Smooth muscle cell (in vitro differentiated cells): ENCODE measurements around the gene EEF1AKMT2. TPM values are rescaled to one million over a fixed set of nuclear protein-coding genes. Genes with fewer than 3 reads are reported as not detected.

Experiments
- DNase-seq: peaks from one replicate; lab custom pipeline; 2025; ENCODE audit not compliant: unreplicated experiment; lab: John Stamatoyannopoulos, UW
- H2AFZ ChIP-seq: fragments of 200-600 bp; sonication (generic); 2 replicates; pipeline ENCODE4 v1.6.0; 2016; ENCODE audit warnings: antibody characterized with exemption, low read depth, mild to moderate bottlenecking
- H3F3A ChIP-seq: fragments of 200-600 bp; sonication (generic); 2 replicates; pipeline ENCODE4 v1.6.0; 2017; ENCODE audit warnings: antibody characterized with exemption, low read depth
- H3K27ac ChIP-seq: fragments of 200-600 bp; sonication (generic); 2 replicates; pipeline ENCODE4 v1.5.1; 2016; ENCODE audit warnings: low read depth, mild to moderate bottlenecking
- H3K27me3 ChIP-seq: fragments of 200-600 bp; sonication (generic); 2 replicates; pipeline ENCODE4 v1.6.1; 2016; ENCODE audit warnings: low read depth, mild to moderate bottlenecking
- H3K36me3 ChIP-seq: fragments of 200-600 bp; sonication (generic); 2 replicates; pipeline ENCODE4 v1.5.1; 2016; ENCODE audit warnings: low read depth
- H3K4me1 ChIP-seq: fragments of 200-600 bp; sonication (generic); 2 replicates; pipeline ENCODE4 v1.5.1; 2016; ENCODE audit warnings: low read depth
- H3K4me2 ChIP-seq: fragments of 200-600 bp; sonication (generic); 2 replicates; pipeline ENCODE4 v1.6.0; 2016; ENCODE audit warnings: mild to moderate bottlenecking
- H3K4me3 ChIP-seq: fragments of 200-600 bp; sonication (generic); 2 replicates; pipeline ENCODE4 v1.5.1; 2016; ENCODE audit warnings: mild to moderate bottlenecking
- H3K79me2 ChIP-seq: fragments of 200-600 bp; sonication (generic); 2 replicates; pipeline ENCODE4 v1.6.0; 2016; ENCODE audit warnings: low read depth, mild to moderate bottlenecking
- H3K9ac ChIP-seq: fragments of 200-600 bp; sonication (generic); 2 replicates; pipeline ENCODE4 v1.6.0; 2016; ENCODE audit warnings: low read depth
- H3K9me3 ChIP-seq: fragments of 200-600 bp; sonication (generic); replicated peaks from 2 replicates; pipeline ENCODE4 v1.5.1; 2016; ENCODE audit warnings: low read depth
- H4K20me1 ChIP-seq: fragments of 200-600 bp; sonication (generic); 2 replicates; pipeline ENCODE4 v1.6.0; 2016; ENCODE audit warnings: low read depth
- WGBS: methylation state at CpG from one replicate; pipeline ENCODE4 v1.1.7; 2016; ENCODE audit warnings: low lambda C conversion rate; 5-methylcytosine and 5-hydroxymethylcytosine counted together
- polyA plus RNA-seq: library from polyadenylated mRNA; unstranded; fragments of >200 nt; fragmentation: Nextera tagmentation; extraction: Ambion mirVana; gene quantifications from 2 replicates; pipeline ENCODE4 v1.2.1, GENCODE V29; 2016
- total RNA-seq: library from RNA; depleted of rRNA; stranded (reverse); fragments of >200 nt; gene quantifications from 2 replicates; pipeline ENCODE4 v1.2.3, GENCODE V29; 2014
- TF ChIP-seq, protein P1 (sequence below): fragments of 200-600 bp; sonication (generic); IDR thresholded peaks from 2 replicates; pipeline ENCODE4 v1.5.1; 2017; ENCODE audit warnings: borderline replicate concordance, mild to moderate bottlenecking, antibody characterized with exemption; ENCODE audit not compliant: insufficient read depth, poor library complexity, severe bottlenecking

Gene EEF1AKMT2
- total and polyA plus RNA-seq, 2 experiments from 2014 or later, result 20.1 to 26.4 TPM

DNA sequence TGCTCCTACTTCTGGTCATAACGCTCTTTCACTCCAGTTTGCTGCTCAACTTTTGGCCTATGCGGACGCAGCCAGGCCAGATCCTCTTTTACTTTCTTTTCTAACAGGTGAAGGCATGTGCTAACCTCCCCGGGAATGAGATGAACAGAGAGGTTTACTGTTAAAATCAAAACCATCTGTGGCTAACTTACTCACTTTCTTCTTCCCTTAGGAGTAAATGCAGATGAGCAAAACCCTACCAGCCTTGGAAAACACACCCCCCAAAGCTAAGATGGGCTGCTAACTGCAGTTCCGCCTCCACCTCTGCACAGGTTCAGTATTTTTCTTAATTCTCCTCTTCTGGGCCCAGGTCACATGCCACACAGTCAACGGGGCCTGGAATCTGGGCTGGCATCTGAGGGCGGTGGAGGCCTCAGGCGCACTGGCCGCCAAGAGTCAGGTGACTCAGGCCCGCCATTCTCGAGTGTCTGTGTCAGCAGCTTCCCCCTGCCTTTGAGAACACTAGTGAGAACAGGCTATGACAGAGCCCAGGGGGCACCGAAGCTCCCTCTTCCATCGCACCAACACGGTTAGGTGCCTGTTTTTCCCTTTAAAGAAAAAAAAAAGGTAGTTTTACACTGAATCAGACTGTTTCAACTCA lies 58.6 kb downstream of the EEF1AKMT2 start:
- H3K27ac ChIP-seq, result peak overlapping the region; percentile 62
- peaks cover 5% of the 10 kb centered on the region for H3K79me2 ChIP-seq
- no peak overlapping the region for H3K9ac ChIP-seq

DNA sequence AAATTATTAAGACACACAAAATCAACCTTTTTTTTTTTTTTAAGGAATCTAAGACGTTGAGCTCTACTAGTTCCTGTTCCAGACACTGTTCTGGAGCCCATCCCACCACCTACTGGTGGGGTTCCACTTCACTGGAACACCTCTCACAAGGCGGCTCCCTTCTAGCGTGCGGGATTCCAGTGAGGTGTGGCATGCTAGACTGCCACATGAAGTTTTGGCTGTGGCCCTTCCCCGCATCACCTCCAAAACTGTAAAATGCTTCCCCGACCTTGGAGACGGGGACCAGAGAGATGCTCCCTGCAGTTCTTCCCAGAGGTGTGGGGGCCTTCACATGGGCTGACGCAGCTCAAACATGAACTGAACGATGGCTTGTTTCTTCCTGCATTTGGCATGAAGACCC lies 60.1 kb downstream of the EEF1AKMT2 start:
- 94% methylated on average over 9 of the region's 9 CpGs for WGBS
- H4K20me1 ChIP-seq, result peaks cover 83% of the 10 kb centered on the region
- H3K27me3 ChIP-seq, result no peaks in the 10 kb centered on the region
- peaks cover 3% of the 10 kb centered on the region for H3K4me1 ChIP-seq
- no peaks in the 10 kb centered on the region for H3K36me3 ChIP-seq
- H3K79me2 ChIP-seq, result peaks cover 5% of the 10 kb centered on the region
- H3K4me2 ChIP-seq, result no peak overlapping the region
- TF ChIP-seq, protein P1, sequence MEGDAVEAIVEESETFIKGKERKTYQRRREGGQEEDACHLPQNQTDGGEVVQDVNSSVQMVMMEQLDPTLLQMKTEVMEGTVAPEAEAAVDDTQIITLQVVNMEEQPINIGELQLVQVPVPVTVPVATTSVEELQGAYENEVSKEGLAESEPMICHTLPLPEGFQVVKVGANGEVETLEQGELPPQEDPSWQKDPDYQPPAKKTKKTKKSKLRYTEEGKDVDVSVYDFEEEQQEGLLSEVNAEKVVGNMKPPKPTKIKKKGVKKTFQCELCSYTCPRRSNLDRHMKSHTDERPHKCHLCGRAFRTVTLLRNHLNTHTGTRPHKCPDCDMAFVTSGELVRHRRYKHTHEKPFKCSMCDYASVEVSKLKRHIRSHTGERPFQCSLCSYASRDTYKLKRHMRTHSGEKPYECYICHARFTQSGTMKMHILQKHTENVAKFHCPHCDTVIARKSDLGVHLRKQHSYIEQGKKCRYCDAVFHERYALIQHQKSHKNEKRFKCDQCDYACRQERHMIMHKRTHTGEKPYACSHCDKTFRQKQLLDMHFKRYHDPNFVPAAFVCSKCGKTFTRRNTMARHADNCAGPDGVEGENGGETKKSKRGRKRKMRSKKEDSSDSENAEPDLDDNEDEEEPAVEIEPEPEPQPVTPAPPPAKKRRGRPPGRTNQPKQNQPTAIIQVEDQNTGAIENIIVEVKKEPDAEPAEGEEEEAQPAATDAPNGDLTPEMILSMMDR, result no peak
- peaks cover 3% of the 10 kb centered on the region for H3F3A ChIP-seq
- H3K9me3 ChIP-seq, result no peaks in the 10 kb centered on the region
- no peak overlapping the region for H2AFZ ChIP-seq
- no peak overlapping the region for H3K9ac ChIP-seq
- DNase-seq, result no peak
- no peak overlapping the region for H3K27ac ChIP-seq
- H3K4me3 ChIP-seq, result no peak overlapping the region

More for the DNA sequence above, 58.6 kb downstream of the EEF1AKMT2 start:
- no peak for DNase-seq
- Histone ChIP-seq H3F3A (peaks cover 3% of the 10 kb centered on the region), H3K36me3 (no peaks in the 10 kb centered on the region), H3K4me3 (no peak overlapping the region), H3K4me2 (no peak overlapping the region), H4K20me1 (peaks cover 83% of the 10 kb centered on the region), H3K27me3 (no peaks in the 10 kb centered on the region), H3K4me1 (peaks cover 3% of the 10 kb centered on the region), H2AFZ (no peak overlapping the region), H3K9me3 (no peaks in the 10 kb centered on the region)
- 81% methylated on average over 14 of the region's 14 CpGs for WGBS
- TF ChIP-seq, protein P1, result no peak

DNA sequence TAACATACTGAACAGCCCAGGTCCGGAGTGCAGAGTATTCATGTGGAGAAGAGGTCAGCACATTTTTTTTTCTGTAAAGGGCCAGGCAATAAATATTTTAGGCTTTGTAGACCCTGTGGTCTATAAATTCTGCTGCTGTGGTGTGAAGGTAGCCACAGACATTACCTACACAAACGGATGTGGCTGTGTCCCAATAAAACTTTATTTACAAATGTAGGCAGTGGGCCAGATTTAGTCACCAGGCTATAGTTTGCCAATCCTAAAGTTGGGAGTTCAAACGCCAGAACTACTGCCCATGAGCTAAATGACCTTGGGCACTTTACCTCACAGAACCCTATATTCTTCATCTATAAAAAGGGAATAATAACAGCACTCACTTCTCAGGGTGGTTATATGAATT lies 60.9 kb downstream of the EEF1AKMT2 start:
- Histone ChIP-seq H3K36me3 (no peaks in the 10 kb centered on the region), H2AFZ (no peak overlapping the region), H3K79me2 (peaks cover 5% of the 10 kb centered on the region), H3K4me1 (peaks cover 3% of the 10 kb centered on the region), H4K20me1 (peaks cover 81% of the 10 kb centered on the region), H3K27me3 (no peaks in the 10 kb centered on the region), H3K9me3 (no peaks in the 10 kb centered on the region), H3K9ac (no peak overlapping the region), H3K4me2 (no peak overlapping the region), H3K27ac (no peak overlapping the region), H3F3A (peaks cover 3% of the 10 kb centered on the region), H3K4me3 (no peak overlapping the region)
- TF ChIP-seq, protein P1, result no peak
- DNase-seq, result no peak
- WGBS, result 90% methylated on average over 3 of the region's 3 CpGs
